A549 (cell line): ENCODE data around the gene TRNP1. TPM values are rescaled to one million over a fixed set of nuclear protein-coding genes. Genes with fewer than 3 reads are reported as not detected.

Source experiments
- ATAC-seq, 2 experiments: fragments of 200-7000 bp in 1 of 2; fragments of >200 bp in 1 of 2; cut with Nextera tagmentation in 1 of 2; cut with Tn5 transposase in 1 of 2; 3 replicates each; pipeline versions ENCODE4 v1.8.0 to v1.9.1; 2018 to 2020; ENCODE audit warnings: mild to moderate bottlenecking in 1 of 2, moderate library complexity in 1 of 2
- CTCF ChIA-PET: fragments of 300-600 bp; sonication (Branson Sonifier 250); formaldehyde crosslinking; extraction: SDS; loops from one replicate; lab custom pipeline; 2021; ENCODE audit warnings: antibody characterized with exemption, inconsistent platforms; lab: Yijun Ruan, JAX
- POLR2A ChIA-PET: fragments of 350-600 bp; formaldehyde crosslinking; extraction: SDS; loops from one replicate; lab custom pipeline; 2021; ENCODE audit warnings: antibody characterized with exemption, inconsistent platforms; lab: Yijun Ruan, JAX
- DNase-seq, 2 experiments: peaks; one replicate each; pipeline versions ENCODE4 v3.0.0 to v3.0.0-alpha.2; 2011 to 2016; ENCODE audit warnings: low read depth in 1 of 2, low spot score in 1 of 2
- FAIRE-seq: peaks from 2 replicates; lab custom pipeline; 2011; peaks lifted over from hg19 to GRCh38; lab: Jason Lieb, UNC
- H3K27ac ChIP-seq, 2 experiments: fragments of >200 bp; sonication (Bioruptor Twin); formaldehyde crosslinking; 3 replicates each; pipeline ENCODE4 v1.5.1; 2016 to 2017
- H3K4me1 ChIP-seq: fragments of >200 bp; sonication (Bioruptor Twin); formaldehyde crosslinking; 3 replicates; pipeline ENCODE4 v1.6.1; 2016
- H3K4me2 ChIP-seq: fragments of >200 bp; sonication (Bioruptor Twin); formaldehyde crosslinking; 3 replicates; pipeline ENCODE4 v1.6.1; 2016
- H3K4me3 ChIP-seq: fragments of >200 bp; sonication (Bioruptor Twin); formaldehyde crosslinking; 3 replicates; pipeline ENCODE4 v1.5.1; 2016
- H3K9me3 ChIP-seq: fragments of >200 bp; sonication (Bioruptor Twin); formaldehyde crosslinking; 3 replicates; pipeline ENCODE4 v1.6.1; 2016
- ATOH8 ChIP-seq: fragments of 250-450 bp; sonication (Bioruptor Pico); IDR thresholded peaks from 2 replicates; pipeline ENCODE4 v1.5.0; 2020; ENCODE audit warnings: low read depth, mild to moderate bottlenecking, moderate library complexity
- BHLHE40 ChIP-seq: IDR thresholded peaks from 2 replicates; pipeline ENCODE4 v1.6.1; 2012; ENCODE audit warnings: low read depth, low read length, inconsistent platforms
- CBX8 ChIP-seq: fragments of 200-600 bp; sonication (generic); IDR thresholded peaks from 2 replicates; pipeline ENCODE4 v1.6.1; 2016
- EHF ChIP-seq: fragments of 250-450 bp; sonication (Bioruptor Pico); IDR thresholded peaks from 2 replicates; pipeline ENCODE4 v1.5.0; 2020; ENCODE audit warnings: mild to moderate bottlenecking
- FOSL2 ChIP-seq, 2 experiments: fragments of 450-650 bp in 1 of 2; fragments of >200 bp in 1 of 2; sonication (Bioruptor Twin) in 1 of 2; formaldehyde crosslinking; IDR thresholded peaks; 2 replicates each; pipeline versions ENCODE4 v1.5.0 to v1.6.1; 2016 to 2020; ENCODE audit warnings: mild to moderate bottlenecking in 1 of 2, moderate library complexity in 1 of 2
- FOXS1 ChIP-seq: fragments of 250-450 bp; sonication (Bioruptor Pico); IDR thresholded peaks from 2 replicates; pipeline ENCODE4 v1.5.0; 2020; ENCODE audit warnings: mild to moderate bottlenecking, moderate library complexity
- HES2 ChIP-seq: fragments of >200 bp; sonication (Bioruptor Twin); formaldehyde crosslinking; IDR thresholded peaks from 2 replicates; pipeline ENCODE4 v1.6.1; 2016
- HMGXB4 ChIP-seq: fragments of 250-450 bp; sonication (Bioruptor Pico); IDR thresholded peaks from 2 replicates; pipeline ENCODE4 v1.5.0; 2021; ENCODE audit warnings: mild to moderate bottlenecking, moderate library complexity, borderline replicate concordance
- HOXA7 ChIP-seq: fragments of 250-450 bp; sonication (Bioruptor Pico); IDR thresholded peaks from 2 replicates; pipeline ENCODE4 v1.5.0; 2020; ENCODE audit warnings: mild to moderate bottlenecking, moderate library complexity
- HOXB5 ChIP-seq: fragments of 250-450 bp; sonication (Bioruptor Pico); IDR thresholded peaks from 2 replicates; pipeline ENCODE4 v1.5.0; 2020; ENCODE audit warnings: mild to moderate bottlenecking, moderate library complexity
- JUN ChIP-seq, 2 experiments: fragments of >200 bp; sonication (Bioruptor Twin); formaldehyde crosslinking; IDR thresholded peaks; 2 replicates in 1 of 2; 3 replicates in 1 of 2; pipeline ENCODE4 v1.6.1; 2016 to 2017
- KDM5A ChIP-seq: fragments of 200-600 bp; sonication (generic); IDR thresholded peaks from 2 replicates; pipeline ENCODE4 v1.6.1; 2016; ENCODE audit warnings: antibody characterized with exemption, mild to moderate bottlenecking
- MAFK ChIP-seq: fragments of 450-650 bp; IDR thresholded peaks from 2 replicates; pipeline ENCODE4 v1.6.1; 2014; ENCODE audit not compliant: partially characterized antibody
- MAX ChIP-seq: IDR thresholded peaks from 2 replicates; pipeline ENCODE4 v1.6.1; 2012
- MYC ChIP-seq: IDR thresholded peaks from 2 replicates; pipeline ENCODE4 v1.6.1; 2012; ENCODE audit warnings: mild to moderate bottlenecking, inconsistent platforms, low read length, improper control_type of control experiment, borderline replicate concordance
- PHF8 ChIP-seq: fragments of 200-600 bp; sonication (generic); IDR thresholded peaks from 2 replicates; pipeline ENCODE4 v1.6.1; 2016; ENCODE audit warnings: low read depth, mild to moderate bottlenecking, antibody characterized with exemption, moderate library complexity, borderline replicate concordance
- POLR2A ChIP-seq: IDR thresholded peaks from 2 replicates; pipeline ENCODE4 v1.6.1; 2012; ENCODE audit warnings: mild to moderate bottlenecking, low read length
- RCOR1 ChIP-seq: fragments of 150-350 bp; IDR thresholded peaks from 2 replicates; pipeline ENCODE4 v1.6.1; 2014; ENCODE audit warnings: antibody characterized with exemption, low read length, low read depth
- REST ChIP-seq: fragments of 200-600 bp; sonication (generic); IDR thresholded peaks from 2 replicates; pipeline ENCODE4 v1.6.1; 2016; ENCODE audit warnings: antibody characterized with exemption, mild to moderate bottlenecking, moderate library complexity
- RFX5 ChIP-seq: fragments of 450-650 bp; IDR thresholded peaks from 2 replicates; pipeline ENCODE4 v1.7.1; 2014; ENCODE audit warnings: antibody characterized with exemption, mild to moderate bottlenecking, moderate library complexity
- SMC3 ChIP-seq: fragments of >200 bp; sonication (Bioruptor Twin); formaldehyde crosslinking; IDR thresholded peaks from 3 replicates; pipeline ENCODE4 v1.6.1; 2018; ENCODE audit warnings: inconsistent platforms
- SREBF2 ChIP-seq: fragments of 450-650 bp; IDR thresholded peaks from 2 replicates; pipeline ENCODE4 v1.6.1; 2014; ENCODE audit warnings: mild to moderate bottlenecking, moderate library complexity
- TFCP2L1 ChIP-seq: fragments of 250-450 bp; sonication (Bioruptor Pico); IDR thresholded peaks from 2 replicates; pipeline ENCODE4 v1.5.0; 2021; ENCODE audit warnings: mild to moderate bottlenecking
- TP53 ChIP-seq: fragments of 250-450 bp; sonication (Bioruptor Pico); IDR thresholded peaks from 2 replicates; pipeline ENCODE4 v1.5.0; 2021; ENCODE audit warnings: mild to moderate bottlenecking, moderate library complexity
- USF2 ChIP-seq: fragments of 450-650 bp; IDR thresholded peaks from 2 replicates; pipeline ENCODE4 v1.6.1; 2014; ENCODE audit warnings: antibody characterized with exemption
- ZFP36 ChIP-seq: fragments of 450-650 bp; IDR thresholded peaks from 2 replicates; pipeline ENCODE4 v1.6.1; 2014; ENCODE audit warnings: borderline replicate concordance; ENCODE audit not compliant: partially characterized antibody
- ZNF302 ChIP-seq: fragments of 250-450 bp; sonication (Bioruptor Pico); IDR thresholded peaks from 2 replicates; pipeline ENCODE4 v1.9.0; 2021; ENCODE audit warnings: inconsistent platforms, mild to moderate bottlenecking, moderate library complexity
- ZSCAN20 ChIP-seq: fragments of 250-450 bp; sonication (Bioruptor Pico); IDR thresholded peaks from 2 replicates; pipeline ENCODE4 v1.8.0; 2022; ENCODE audit warnings: mild to moderate bottlenecking, moderate library complexity
- WGBS: methylation state at CpG from one replicate; pipeline ENCODE4 v1.1.6; 2017; ENCODE audit errors: missing lambda C conversion rate; 5-methylcytosine and 5-hydroxymethylcytosine counted together
- polyA plus RNA-seq, 4 experiments: library from polyadenylated mRNA; depleted of rRNA in 3 of 4; stranded (reverse); fragments of >200 nt; fragmentation: RNase III in 1 of 4; extraction: RNeasy Plus Mini Kit Qiagen cat#74134 plus additional on column Dnase treatment in 1 of 4; gene quantifications; 2 replicates in 3 of 4; 3 replicates in 1 of 4; pipeline ENCODE4 v1.2.3, GENCODE V29; 2011 to 2017

The TRNP1 gene
- polyA plus RNA-seq, 2 of the 4 experiments (the other 2 are of a cell fraction) = 73.9 to 113 TPM

- no peak for DNase-seq
- no peak overlapping the region; a peak in 1 of 6 replicates for H3K27ac ChIP-seq
- TF ChIP-seq FOXS1 (CRISPR knock-in tag) (no peak), SREBF2 (no peak), USF2 (no peak)
- TF ChIP-seq, all 56 proteins: peak for 0
- Histone ChIP-seq H3K4me1 (peaks cover 39% of the 10 kb centered on the region), H3K9me3 (no peaks in the 10 kb centered on the region), H3K4me3 (no peak overlapping the region), H3K4me2 (no peak overlapping the region)
- ChIA-PET CTCF (interaction anchor here (3.3 to 5.6 kb wide), 4 partner anchors 9 to 31 kb away, joined by 26 to 188 read pairs (median 58); partner anchors contain the start of gene TRNP1), POLR2A (no interaction called here)
- no peak for FAIRE-seq
- ATAC-seq = no peak
- WGBS = 84% methylated on average over 6 of the region's 6 CpGs
These were observed 28.3 kb upstream of the TRNP1 start for GRCh38 chr1:26965213-26965612.

- DNase-seq (no peak), FAIRE-seq (no peak), ATAC-seq (no peak)
- Histone ChIP-seq H3K4me2 (no peak overlapping the region), H3K4me1 (peaks cover 39% of the 10 kb centered on the region), H3K27ac (peak overlapping the region in 1 of 2 experiments; percentile 48; a peak in 3 of 6 replicates), H3K4me3 (no peak overlapping the region), H3K9me3 (no peaks in the 10 kb centered on the region)
- POLR2A ChIA-PET = no interaction called here
- TF ChIP-seq HOXA7 = no peak
- no peak for TF ChIP-seq FOSL2 (IDR thresholded peaks at IDR 0.05)
- TF ChIP-seq FOSL2 (CRISPR knock-in tag; IDR thresholded peaks at IDR 0.05) = no peak
- TF ChIP-seq JUN (IDR thresholded peaks at IDR 0.05) = no peak
- no peak for TF ChIP-seq ZFP36
- TF ChIP-seq BHLHE40 = no peak
- TF ChIP-seq MYC = no peak
- TF ChIP-seq POLR2A = no peak
- no peak for TF ChIP-seq TP53 (CRISPR knock-in tag)
- TF ChIP-seq CBX8 = no peak
- TF ChIP-seq REST = no peak
- TF ChIP-seq TFCP2L1 (CRISPR knock-in tag) = no peak
- TF ChIP-seq ATOH8 = no peak
- CTCF ChIA-PET = interaction anchor here (2.0 to 5.6 kb wide), 8 partner anchors 9 to 72 kb away, joined by 9 to 188 read pairs (median 38); partner anchors contain the start of genes TENT5B and TRNP1
- WGBS = 92% methylated on average over 9 of the region's 9 CpGs
These were observed 27.9 kb upstream of the TRNP1 start for GRCh38 chr1:26965628-26966027.

- H3K4me2 ChIP-seq = no peak overlapping the region
- no peak for FAIRE-seq
- ChIA-PET CTCF (interaction anchor here (5.6 kb wide), 1 partner anchor 16 kb away, joined by 78 read pairs; no protein-coding TSS in a partner anchor), POLR2A (no interaction called here)
- peak in 1 of 2 experiments; percentile 33; a peak in 3 of 6 replicates for ATAC-seq
- H3K27ac ChIP-seq = peak overlapping the region; percentile 20 to 73; a peak in 4 of 6 replicates
- H3K9me3 ChIP-seq = no peaks in the 10 kb centered on the region
- DNase-seq = peak in 1 of 2 experiments; percentile 61
- 62% methylated on average over 7 of the region's 7 CpGs for WGBS
- peaks cover 32% of the 10 kb centered on the region for H3K4me1 ChIP-seq
- no peak overlapping the region for H3K4me3 ChIP-seq
- no peak for TF ChIP-seq EHF (CRISPR knock-in tag)
- no peak for TF ChIP-seq KDM5A
- no peak for TF ChIP-seq PHF8
- TF ChIP-seq TP53 (CRISPR knock-in tag) = no peak
- no peak for TF ChIP-seq HES2
- no peak for TF ChIP-seq HMGXB4 (CRISPR knock-in tag)
- no peak for TF ChIP-seq RFX5
- no peak for TF ChIP-seq POLR2A
- no peak for TF ChIP-seq HOXB5 (CRISPR knock-in tag)
- no peak for TF ChIP-seq ZSCAN20 (CRISPR knock-in tag)
- TF ChIP-seq RCOR1 = no peak
- no peak for TF ChIP-seq FOXS1 (CRISPR knock-in tag)
- no peak for TF ChIP-seq SMC3
- no peak for TF ChIP-seq MAX
- TF ChIP-seq MAFK = no peak
- TF ChIP-seq ZNF302 = no peak
- no peak for TF ChIP-seq FOSL2 (IDR thresholded peaks at IDR 0.05)
- TF ChIP-seq FOSL2 (CRISPR knock-in tag; IDR thresholded peaks at IDR 0.05) = no peak
These were observed 22.7 kb upstream of the TRNP1 start for GRCh38 chr1:26970810-26971209.
